CD4-positive, alpha-beta T cell (primary cell): ENCODE measurements around the gene PLA2G2A. TPM values are rescaled to one million over a fixed set of nuclear protein-coding genes. Genes with fewer than 3 reads are reported as not detected.
"Not testable (repeated sequence)": the region's sequence is repeated elsewhere in the genome, so short reads cannot be mapped to it uniquely, and the experiment has no call there.

ENCODE experiments used
- ATAC-seq: fragments of 200-7000 bp; cut with Tn5 transposase; one replicate; pipeline ENCODE4 v1.10.0; 2022; ENCODE audit warnings: mild to moderate bottlenecking; ENCODE audit not compliant: poor library complexity
- CTCF ChIA-PET: fragments of 350-600 bp; sonication (Branson Sonifier 250); formaldehyde crosslinking; loops from one replicate; lab custom pipeline; 2021; ENCODE audit warnings: antibody characterized with exemption, inconsistent platforms; lab: Charles Lee
- POLR2A ChIA-PET: fragments of 350-600 bp; sonication (Branson Sonifier 250); formaldehyde crosslinking; loops from one replicate; lab custom pipeline; 2021; ENCODE audit warnings: antibody characterized with exemption, inconsistent platforms; lab: Charles Lee
- DNase-seq, 14 experiments: peaks; one replicate each; pipeline ENCODE4 v3.0.0-alpha.2; 2013 to 2020; ENCODE audit warnings: mixed read lengths in 2 of 14
- H3K27ac ChIP-seq, 2 donors: one replicate each; pipeline versions ENCODE4 v1.5.1 to v1.7.0; 2013; ENCODE audit warnings: low read length in 2 of 2, low read depth in 1 of 2, mild to moderate bottlenecking in 1 of 2
- H3K27me3 ChIP-seq, 2 experiments: 1 replicate in 1 of 2; 2 replicates in 1 of 2; pipeline versions ENCODE4 v1.6.1 to v1.7.0; 2013; ENCODE audit warnings: low read length in 2 of 2, control low read depth in 1 of 2, mild to moderate bottlenecking in 1 of 2, moderate library complexity in 1 of 2; ENCODE audit not compliant: insufficient read depth in 2 of 2, control insufficient read depth in 1 of 2
- H3K36me3 ChIP-seq: one replicate; pipeline ENCODE4 v1.6.1; 2013; ENCODE audit warnings: low read length, control low read depth; ENCODE audit not compliant: insufficient read depth
- H3K4me1 ChIP-seq: one replicate; pipeline ENCODE4 v1.6.1; 2013; ENCODE audit warnings: low read length, control low read depth; ENCODE audit not compliant: insufficient read depth
- H3K4me3 ChIP-seq: one replicate; pipeline ENCODE4 v1.5.1; 2013; ENCODE audit warnings: mild to moderate bottlenecking, low read length, moderate library complexity
- H3K9me3 ChIP-seq, 2 experiments: 1 replicate in 1 of 2; 2 replicates in 1 of 2; pipeline versions ENCODE4 v1.6.1 to v1.7.0; 2013; ENCODE audit warnings: low read length in 2 of 2, mild to moderate bottlenecking in 2 of 2, control low read depth in 1 of 2, moderate library complexity in 1 of 2; ENCODE audit not compliant: control insufficient read depth in 1 of 2, insufficient read depth in 1 of 2
- H3K27ac Mint-ChIP-seq: one replicate; pipeline ENCODE4 v1.8.0; 2020; ENCODE audit warnings: mixed read lengths
- H3K27me3 Mint-ChIP-seq: one replicate; pipeline ENCODE4 v1.8.0; 2021; ENCODE audit warnings: mixed read lengths
- H3K36me3 Mint-ChIP-seq: one replicate; pipeline ENCODE4 v1.8.0; 2021; ENCODE audit warnings: low read depth, mixed read lengths
- H3K4me1 Mint-ChIP-seq: one replicate; pipeline ENCODE4 v1.8.0; 2021; ENCODE audit warnings: low read depth, mixed read lengths
- H3K4me3 Mint-ChIP-seq: one replicate; pipeline ENCODE4 v1.8.0; 2020; ENCODE audit warnings: mild to moderate bottlenecking, mixed read lengths
- H3K9me3 Mint-ChIP-seq: one replicate; pipeline ENCODE4 v1.8.0; 2020; ENCODE audit warnings: mixed read lengths
- CTCF ChIP-seq: fragments of 200-600 bp; IDR thresholded peaks from one replicate; pipeline ENCODE4 v1.8.0; 2022; ENCODE audit warnings: antibody characterized with exemption, mild to moderate bottlenecking
- intact Hi-C, 2 experiments: fragments of 100-400 bp; cut with DNase I in 1 of 2; cut with micrococcal nuclease in 1 of 2; formaldehyde crosslinking; loops; one replicate each; pipeline versions ENCODE4 v1.15.1 to v1.9.0; 2023 to 2025; cut with DNase I, micrococcal nuclease
- total RNA-seq, 174 experiments: library from RNA in 2 of 174; stranded (reverse) in 2 of 174; gene quantifications; one replicate each; pipeline ENCODE4 v1.2.3 and lab custom pipeline; 2021 to 2026

The PLA2G2A gene
- total RNA-seq, 2 experiments from 2014 or later = not detected

- no peak for TF ChIP-seq CTCF
- no peak overlapping the region for H3K27ac Mint-ChIP-seq
- Histone ChIP-seq H3K4me1 (no peaks in the 10 kb centered on the region), H3K27me3 (peaks cover 0 to 2% of the 10 kb centered on the region in 2 experiments), H3K36me3 (no peaks in the 10 kb centered on the region), H3K9me3 (peaks cover 0 to 5% of the 10 kb centered on the region in 2 experiments), H3K27ac (no peak overlapping the region), H3K4me3 (no peak overlapping the region)
- H3K9me3 Mint-ChIP-seq = no peaks in the 10 kb centered on the region
- no peaks in the 10 kb centered on the region for H3K4me1 Mint-ChIP-seq
- ChIA-PET CTCF (no interaction called here), POLR2A (no interaction called here)
- H3K4me3 Mint-ChIP-seq = no peak overlapping the region
- peaks cover 48% of the 10 kb centered on the region for H3K27me3 Mint-ChIP-seq
- DNase-seq (no peak), ATAC-seq (no peak)
- intact Hi-C loops = no loop called here
- H3K36me3 Mint-ChIP-seq = no peaks in the 10 kb centered on the region
Measured at GRCh38 chr1:19988267-19989006, 9.0 kb upstream of the PLA2G2A start.

GRCh38 chr1:19987719-19988118 is 8.3 kb upstream of the PLA2G2A start:
- H3K4me3 ChIP-seq = no peak overlapping the region
- ChIA-PET POLR2A (interaction anchor here (0.5 kb wide), 1 partner anchor 21 kb away, joined by 3 read pairs; no protein-coding TSS in a partner anchor), CTCF (no interaction called here)
- DNase-seq (no peak), ATAC-seq (no peak)
- Mint-ChIP-seq H3K27ac (no peak overlapping the region), H3K9me3 (no peaks in the 10 kb centered on the region), H3K4me1 (no peaks in the 10 kb centered on the region), H3K4me3 (no peak overlapping the region), H3K36me3 (no peaks in the 10 kb centered on the region), H3K27me3 (peaks cover 41% of the 10 kb centered on the region)
- peaks cover 0 to 2% of the 10 kb centered on the region in 2 experiments for H3K27me3 ChIP-seq
- H3K36me3 ChIP-seq = no peaks in the 10 kb centered on the region
- TF ChIP-seq CTCF = no peak
- peaks cover 0 to 5% of the 10 kb centered on the region in 2 experiments for H3K9me3 ChIP-seq
- H3K4me1 ChIP-seq = no peaks in the 10 kb centered on the region
- intact Hi-C loops = no loop called here
- no peak overlapping the region for H3K27ac ChIP-seq

- H3K9me3 Mint-ChIP-seq, H3K4me3 ChIP-seq, DNase-seq, H3K9me3 ChIP-seq, CTCF ChIA-PET, H3K27ac Mint-ChIP-seq, intact Hi-C loops, H3K27me3 ChIP-seq, H3K4me1 Mint-ChIP-seq, H3K4me3 Mint-ChIP-seq, POLR2A ChIA-PET, H3K36me3 Mint-ChIP-seq, H3K27ac ChIP-seq, ATAC-seq, H3K4me1 ChIP-seq, H3K36me3 ChIP-seq: not testable (repeated sequence)
- H3K27me3 Mint-ChIP-seq = peaks cover 16% of the 10 kb centered on the region
Measured at GRCh38 chr1:19984409-19985016, 5.1 kb upstream of the PLA2G2A start.
